Measurements from ENCODE around the gene NBPF6.
"Not testable (repeated sequence)": the region's sequence is repeated elsewhere in the genome, so short reads cannot be mapped to it uniquely, and the experiment has no call there.

The NBPF6 gene, protein sequence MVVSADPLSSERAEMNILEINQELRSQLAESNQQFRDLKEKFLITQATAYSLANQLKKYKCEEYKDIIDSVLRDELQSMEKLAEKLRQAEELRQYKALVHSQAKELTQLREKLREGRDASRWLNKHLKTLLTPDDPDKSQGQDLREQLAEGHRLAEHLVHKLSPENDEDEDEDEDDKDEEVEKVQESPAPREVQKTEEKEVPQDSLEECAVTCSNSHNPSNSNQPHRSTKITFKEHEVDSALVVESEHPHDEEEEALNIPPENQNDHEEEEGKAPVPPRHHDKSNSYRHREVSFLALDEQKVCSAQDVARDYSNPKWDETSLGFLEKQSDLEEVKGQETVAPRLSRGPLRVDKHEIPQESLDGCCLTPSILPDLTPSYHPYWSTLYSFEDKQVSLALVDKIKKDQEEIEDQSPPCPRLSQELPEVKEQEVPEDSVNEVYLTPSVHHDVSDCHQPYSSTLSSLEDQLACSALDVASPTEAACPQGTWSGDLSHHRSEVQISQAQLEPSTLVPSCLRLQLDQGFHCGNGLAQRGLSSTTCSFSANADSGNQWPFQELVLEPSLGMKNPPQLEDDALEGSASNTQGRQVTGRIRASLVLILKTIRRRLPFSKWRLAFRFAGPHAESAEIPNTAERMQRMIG

DNA sequence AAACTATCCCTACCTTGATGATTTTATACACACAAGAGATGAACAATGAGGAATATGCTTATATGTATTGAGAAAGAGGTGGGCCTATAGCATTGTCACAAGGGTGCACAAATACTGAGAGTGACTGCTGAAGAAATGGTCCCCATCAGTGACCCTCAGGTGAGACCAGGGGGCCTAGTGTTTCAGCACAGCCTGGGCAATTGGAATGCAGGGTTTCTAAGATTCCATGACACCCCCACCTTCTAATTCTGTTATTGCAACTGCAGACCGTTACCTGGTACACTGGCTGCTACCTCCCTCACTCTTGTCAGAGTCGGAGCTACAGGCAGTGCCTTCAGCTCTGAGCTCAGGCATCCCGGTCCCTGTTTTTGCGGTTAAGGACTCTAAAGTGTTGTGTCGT lies at the start of gene NBPF6:
NBPF6 (plus strand) TSS at position 301 of the 400 bp plus-strand sequence. CDS start 259 bp downstream, outside the sequence.
- DNase-seq = not testable (repeated sequence)

DNA sequence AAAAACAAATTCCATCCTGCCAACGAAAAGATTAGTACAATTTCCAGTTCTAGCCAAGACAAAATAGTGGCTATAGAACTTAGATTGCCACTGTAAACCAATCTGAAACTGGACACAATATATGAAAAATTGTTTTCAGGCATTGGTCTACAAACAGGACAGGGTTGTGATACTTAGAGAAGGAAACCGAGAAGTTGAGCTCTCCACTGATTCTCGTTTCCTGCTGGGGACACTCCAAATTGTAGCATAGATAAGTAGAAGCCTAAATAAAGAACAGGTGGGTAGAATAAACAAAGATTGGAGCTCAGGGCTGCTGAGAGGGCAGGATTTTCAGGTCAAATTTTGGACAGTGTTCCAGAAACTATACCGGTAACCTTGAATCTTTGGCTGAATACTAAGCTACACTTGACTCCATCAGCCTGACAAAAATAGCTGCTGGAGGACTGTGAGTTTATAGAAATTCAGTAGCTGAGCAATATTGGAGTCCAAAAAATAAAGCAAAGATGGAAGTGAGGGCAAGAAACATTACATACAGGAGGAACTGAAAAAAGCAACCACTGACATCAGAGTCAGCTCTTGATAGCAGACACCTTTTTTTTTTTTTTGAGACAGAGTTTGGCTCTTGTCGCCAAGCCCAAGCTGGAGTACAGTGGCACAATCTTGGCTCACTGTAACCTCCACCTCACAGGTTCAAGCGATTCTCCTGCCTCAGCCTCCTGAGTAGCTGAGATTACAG lies 38.9 kb upstream of the NBPF6 start:
- DNase-seq = not testable (repeated sequence)

DNA sequence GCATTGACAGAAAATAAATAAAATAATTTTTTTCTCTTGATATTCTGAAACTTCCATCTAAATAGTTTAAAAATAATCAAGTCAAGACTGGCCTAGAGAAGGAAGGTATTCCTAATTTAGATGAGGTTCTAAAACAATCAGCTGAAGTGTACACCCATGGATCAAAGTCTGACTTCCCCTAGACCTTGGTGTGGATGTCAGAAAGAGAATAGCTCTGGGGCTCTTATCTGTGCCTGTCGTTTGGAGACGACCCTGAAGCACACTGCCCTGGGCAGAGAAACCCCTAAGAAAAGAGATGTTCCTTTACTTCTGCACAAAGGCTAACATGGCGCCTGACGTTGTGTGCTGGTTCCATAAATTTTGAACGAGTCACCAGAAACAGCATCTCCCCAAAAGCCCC lies 30.0 kb upstream of the NBPF6 start:
- not testable (repeated sequence) for DNase-seq

DNA sequence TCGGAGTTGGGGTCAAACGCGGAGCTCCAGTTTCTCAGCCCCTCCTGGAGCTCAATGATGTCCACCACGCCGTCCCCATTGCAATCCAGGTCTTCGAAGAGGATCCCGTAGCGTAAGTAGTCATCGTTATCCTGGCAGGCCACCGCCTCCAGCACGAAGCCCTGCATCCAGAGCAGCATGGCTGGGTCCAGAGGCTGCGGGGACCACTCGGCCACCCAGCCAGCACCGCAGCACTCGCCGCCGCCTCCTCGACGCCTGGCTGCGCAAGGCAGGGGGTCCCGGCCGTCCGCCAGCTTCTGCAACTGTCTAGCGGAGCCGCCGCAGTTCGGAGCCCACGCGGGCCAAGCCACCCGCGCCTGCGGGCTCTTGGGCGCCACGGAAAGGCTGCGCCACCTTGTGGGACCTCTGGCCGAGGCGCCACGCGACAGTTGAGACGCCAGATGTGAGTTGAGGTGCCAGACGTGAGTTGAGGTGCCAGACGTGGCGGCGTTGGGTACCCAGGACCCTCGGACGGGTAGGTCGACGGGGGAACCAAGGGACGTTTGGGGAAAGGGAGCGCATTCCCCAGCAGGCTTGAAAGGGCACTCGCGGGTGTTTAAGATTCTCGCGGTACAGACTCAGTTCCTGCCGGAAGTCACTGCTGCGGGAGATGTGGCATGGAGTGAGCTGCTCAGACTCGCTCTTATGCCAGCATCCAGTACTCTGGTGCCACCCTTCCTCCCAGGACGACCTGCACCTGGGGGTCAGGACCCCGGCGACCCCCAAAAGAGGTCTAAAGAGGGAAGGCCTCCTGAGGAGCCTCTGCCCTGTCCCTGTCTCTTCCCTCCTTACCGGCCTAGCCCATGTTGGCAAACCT lies 28.9 kb upstream of the NBPF6 start:
- DNase-seq = not testable (repeated sequence)

DNA sequence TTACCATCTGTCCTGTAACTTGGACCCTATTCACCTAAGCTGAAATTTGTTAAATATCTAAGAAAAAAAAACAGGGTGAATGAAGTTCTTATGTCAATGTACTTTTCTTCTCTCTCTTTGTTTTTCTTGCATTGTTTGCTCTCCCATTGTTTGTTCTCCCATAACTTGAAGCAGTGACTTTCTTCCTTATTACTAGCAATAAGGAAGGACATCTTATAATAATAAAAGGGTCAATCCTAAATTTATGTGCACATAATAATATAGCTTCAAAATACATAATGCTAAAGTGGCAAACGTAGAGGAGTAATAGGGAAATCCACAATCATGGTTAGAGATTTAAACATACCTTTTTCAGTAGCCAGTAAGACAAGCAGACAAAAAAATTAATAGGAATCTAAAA lies 23.3 kb upstream of the NBPF6 start:
- not testable (repeated sequence) for DNase-seq

DNA sequence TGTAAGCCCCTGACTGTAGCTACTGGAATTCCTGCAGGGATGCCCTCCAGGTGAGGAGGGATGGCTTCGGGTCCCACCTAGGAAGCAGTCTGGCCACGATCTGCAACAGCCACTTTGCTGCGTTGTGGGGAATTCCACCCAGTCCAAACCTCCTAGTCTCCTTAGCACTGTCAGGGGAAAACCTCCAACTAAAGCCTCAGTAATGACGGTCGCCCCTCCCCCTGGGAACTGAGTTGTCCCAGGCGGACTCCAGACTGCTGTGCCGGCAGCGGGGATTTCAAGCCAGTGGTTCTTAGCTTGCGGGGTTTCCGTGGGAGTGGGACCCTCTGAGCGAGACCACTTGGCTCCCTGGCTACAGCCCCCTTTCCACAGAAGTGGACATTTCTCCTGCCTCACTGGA lies 18.1 kb upstream of the NBPF6 start:
- not testable (repeated sequence) for DNase-seq

DNA sequence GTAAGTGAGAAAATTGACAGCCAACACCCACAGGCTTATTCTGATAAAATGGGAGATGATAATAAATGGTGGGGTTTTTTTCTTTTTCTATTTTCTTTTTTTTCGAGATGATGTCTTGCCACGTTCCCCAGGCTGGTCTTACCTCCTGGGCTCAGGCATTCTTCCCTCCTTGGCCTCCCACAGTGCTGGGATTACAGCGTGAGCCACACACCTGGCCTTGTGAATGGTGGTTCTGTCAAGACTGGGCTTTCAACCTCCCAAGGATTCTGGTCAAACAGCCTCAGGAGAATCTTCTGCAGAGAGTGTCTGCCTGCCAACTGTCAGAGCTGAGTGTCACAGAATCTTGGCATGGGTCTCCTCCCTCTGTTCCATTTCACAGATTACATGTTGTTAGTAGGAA lies 16.7 kb upstream of the NBPF6 start:
- not testable (repeated sequence) for DNase-seq

DNA sequence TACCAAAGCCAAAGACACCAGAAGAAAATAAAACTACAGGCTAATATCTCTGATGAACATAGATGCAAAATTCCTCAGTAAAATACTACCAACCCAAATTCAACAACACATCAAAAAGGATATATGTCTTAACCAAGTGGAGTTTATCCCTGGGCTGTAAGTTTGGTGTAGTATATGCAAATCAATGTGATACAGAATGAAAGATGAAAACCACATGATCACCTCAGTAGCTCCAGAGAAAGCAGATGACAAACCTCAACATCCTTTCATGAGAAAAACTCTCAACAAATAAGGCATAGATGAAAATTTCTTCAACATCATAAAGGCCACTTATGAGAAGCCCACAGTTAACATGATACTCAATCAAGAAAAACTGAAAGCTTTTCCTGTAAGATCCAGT lies 11.6 kb upstream of the NBPF6 start:
- DNase-seq = not testable (repeated sequence)

DNA sequence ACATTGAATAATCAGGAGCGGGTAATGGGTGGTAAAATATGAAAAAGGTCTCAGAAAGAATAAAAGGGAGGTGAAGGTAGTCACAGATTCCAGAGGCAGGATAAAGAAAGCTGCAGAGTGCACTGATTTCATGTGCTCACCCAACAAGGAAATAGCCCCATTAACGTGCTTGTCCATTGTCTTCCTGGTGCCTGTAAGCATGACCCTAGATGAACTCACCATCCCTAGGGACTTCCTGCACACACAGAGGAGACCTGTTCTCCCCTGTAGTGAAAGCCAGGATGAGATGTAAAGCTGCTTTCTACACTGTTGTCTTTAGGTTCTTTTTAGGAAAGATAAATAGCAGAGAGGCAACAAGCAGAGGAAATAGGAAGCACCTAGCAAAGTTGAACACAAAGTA lies 4.4 kb downstream of the NBPF6 start:
- not testable (repeated sequence) for DNase-seq

DNA sequence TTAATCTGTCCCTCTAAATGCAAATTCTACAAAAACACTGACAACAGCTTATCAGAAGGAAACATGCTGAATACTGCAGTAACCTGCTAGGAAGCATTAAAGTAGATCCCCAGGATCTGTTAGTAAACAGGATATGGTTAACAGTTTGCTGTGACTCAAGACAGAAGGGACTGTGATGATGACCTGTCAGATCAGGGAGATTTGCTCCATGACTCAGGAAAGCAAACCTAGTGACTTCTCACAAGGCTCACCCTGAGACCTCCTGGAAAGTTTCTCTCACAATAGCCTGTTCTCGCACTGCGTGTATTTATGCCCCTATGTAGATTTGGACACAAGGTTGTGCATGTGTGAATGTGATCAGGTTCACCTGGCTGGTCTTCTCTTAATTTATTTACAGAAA lies 8.5 kb downstream of the NBPF6 start:
- DNase-seq = not testable (repeated sequence)

DNA sequence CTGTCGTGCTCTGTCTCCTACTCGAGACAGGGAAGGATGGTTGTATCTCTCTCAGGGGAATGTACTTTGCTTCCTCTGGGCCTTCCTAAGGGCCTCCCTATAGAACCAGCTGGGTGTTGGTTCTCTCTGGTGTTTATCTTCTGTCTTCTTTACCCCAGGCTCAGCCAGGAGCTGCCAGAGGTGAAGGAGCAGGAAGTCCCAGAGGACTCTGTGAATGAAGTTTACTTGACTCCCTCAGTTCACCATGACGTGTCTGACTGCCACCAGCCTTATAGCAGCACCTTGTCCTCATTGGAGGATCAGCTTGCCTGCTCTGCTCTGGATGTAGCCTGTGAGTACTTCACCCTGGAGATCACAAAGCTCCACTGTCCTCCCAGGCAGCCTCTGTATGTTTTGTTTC lies 11.6 kb downstream of the NBPF6 start:
- DNase-seq = not testable (repeated sequence)

DNA sequence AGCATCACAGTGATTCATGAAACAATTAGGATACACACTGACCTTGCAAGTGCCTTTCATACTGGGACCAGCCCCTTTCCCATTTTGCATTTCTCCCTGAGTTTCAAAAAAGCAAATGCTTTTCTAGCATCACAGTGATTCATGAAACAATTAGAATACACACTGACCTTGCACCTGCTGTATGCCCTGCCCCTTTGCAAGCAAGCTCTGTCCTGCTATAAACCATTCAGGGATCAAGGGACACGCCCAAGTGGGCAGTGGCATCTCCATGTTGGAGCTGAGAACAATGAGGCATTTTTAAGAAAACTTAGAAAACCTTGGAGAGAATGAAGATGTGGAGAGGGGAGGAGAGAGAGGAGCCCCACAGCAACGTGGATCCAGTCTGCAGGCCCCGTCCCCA lies 13.8 kb downstream of the NBPF6 start:
- DNase-seq = not testable (repeated sequence)

DNA sequence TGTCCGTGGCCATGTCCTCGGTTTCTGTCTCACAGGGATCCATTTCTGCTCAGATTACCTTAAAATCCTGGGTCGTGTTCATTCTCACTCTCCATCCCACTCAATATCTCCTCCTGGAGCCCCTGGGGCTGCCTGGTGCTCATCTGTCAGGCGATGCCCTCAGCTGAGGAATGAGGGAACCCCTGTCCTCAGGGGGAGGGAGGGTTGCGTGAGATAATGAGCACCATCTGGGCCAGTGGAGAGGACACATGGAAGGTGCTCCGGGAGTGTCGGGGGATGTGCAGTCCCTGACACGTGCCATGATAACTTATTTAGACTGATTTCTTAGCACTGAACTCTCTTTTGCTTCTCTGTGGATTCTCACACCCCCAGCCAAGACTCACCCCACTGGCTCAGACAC lies 16.0 kb downstream of the NBPF6 start:
- not testable (repeated sequence) for DNase-seq

DNA sequence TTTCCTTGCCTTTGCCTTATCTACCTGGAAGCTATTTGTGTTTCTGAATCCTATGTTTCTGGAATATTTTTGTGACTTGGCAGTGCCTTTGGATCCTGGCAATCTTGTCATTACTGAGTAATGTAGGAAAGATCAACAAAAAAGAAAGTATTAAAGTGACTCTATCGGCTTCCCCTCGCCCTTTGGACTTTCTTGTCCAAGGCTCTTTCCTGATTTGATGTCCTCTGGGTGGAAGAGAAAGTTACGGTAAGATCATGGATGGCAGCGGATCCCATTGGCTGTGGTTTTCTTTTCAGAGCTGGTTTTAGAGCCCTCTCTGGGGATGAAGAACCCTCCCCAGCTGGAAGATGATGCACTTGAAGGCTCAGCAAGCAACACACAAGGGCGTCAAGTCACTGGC lies 17.0 kb downstream of the NBPF6 start:
- not testable (repeated sequence) for DNase-seq

DNA sequence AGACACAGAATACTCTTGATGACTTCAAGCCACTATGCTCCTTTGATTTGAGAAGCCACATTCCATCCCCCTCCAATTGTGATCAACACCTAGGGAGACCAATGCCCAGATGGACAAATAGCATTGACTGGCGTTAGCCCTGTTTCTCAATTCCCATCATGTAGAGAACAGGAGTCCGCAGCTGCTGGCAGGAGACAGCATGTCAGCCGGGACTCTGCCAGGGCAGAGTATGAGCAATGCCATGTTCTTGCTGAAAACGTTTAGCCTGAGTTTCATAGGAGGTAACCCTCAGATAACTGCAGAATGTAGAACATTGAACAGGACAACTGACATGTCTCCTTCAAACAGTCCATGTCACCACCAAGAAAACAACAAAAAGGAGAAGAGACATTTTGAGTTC lies 20.6 kb downstream of the NBPF6 start:
- DNase-seq = not testable (repeated sequence)

DNA sequence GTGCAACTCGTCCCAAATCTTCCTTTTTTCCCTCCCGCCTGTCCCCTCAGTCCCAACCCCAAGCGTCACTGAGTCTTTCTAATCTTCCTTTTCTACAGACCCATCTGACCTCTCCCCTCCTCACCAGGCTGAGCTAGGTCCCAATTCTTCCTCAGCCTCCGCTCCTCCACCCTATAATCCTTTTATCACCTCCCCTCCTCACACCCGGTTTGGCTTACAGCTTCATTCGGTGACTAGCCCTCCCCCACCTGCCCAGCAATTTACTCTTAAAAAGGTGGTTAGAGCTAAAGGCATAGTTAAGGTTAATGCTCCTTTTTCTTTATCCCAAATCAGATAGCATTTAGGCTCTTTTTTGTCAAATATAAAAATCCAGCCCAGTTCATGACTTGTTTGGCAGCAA lies 24.4 kb downstream of the NBPF6 start:
- DNase-seq = not testable (repeated sequence)

DNA sequence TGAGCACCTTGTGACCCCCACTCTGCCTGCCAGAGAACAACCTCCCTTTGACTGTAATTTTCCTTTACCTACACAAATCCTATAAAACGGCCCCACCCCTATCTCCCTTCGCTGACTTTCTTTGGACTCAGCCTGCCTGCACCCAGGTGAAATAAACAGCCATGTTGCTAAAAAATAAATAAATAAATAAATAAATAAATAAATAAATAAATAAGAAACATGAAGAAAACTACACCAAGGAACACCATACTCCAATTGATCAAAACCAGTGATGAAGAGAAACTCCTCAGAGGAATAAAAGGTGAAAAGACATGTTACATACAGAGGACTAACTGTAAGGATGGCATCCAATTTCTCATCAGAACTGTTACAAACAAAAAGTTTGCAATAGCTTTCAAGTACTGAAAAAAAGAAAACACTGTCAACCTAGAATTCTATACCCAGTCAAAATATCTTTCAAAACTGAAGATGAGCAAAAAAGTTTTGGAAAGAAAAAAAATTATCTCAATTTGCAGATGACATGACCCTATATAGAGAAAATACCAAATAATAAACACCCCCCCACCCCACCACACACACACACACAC lies 28.4 kb downstream of the NBPF6 start:
- DNase-seq = no peak

DNA sequence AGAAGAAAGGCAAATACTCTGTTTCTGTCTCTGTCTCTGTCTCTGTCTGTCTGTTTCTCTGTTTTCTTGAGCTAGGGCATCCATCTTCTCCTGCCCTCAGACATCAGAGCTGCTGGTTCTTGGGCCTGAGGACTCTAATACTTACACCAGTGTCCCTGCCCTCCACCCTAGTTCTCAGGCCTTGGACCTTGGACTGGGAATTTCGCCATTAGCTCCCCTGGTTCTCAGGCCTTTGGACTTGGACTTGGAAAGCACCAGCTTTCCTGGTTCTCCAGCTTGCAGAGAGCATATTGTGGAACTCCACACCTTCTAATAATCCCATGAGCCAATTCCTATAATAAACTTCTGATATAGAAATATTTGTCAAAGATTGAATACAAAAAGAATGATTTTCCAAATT lies 32.6 kb downstream of the NBPF6 start:
- no peak for DNase-seq

DNA sequence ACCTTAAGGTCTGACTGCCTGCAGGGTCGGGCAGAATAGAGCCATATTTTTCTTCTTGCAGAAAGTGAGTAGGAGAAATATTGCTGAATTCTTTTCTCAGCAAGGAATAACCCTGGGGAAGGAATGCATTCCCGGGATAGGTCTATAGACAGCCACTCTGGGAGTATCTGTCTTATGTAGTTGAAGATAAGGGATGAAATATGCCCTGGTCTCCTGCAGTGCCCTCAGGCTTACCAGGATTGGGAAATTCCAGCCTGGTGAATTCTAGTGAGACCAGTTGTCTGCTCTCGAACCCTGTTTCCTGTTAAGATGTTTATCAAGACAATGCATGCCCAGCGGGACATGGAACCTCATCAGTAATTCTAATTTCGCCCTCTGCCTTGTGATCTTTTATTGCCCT lies 35.8 kb downstream of the NBPF6 start:
- DNase-seq = not testable (repeated sequence)

DNA sequence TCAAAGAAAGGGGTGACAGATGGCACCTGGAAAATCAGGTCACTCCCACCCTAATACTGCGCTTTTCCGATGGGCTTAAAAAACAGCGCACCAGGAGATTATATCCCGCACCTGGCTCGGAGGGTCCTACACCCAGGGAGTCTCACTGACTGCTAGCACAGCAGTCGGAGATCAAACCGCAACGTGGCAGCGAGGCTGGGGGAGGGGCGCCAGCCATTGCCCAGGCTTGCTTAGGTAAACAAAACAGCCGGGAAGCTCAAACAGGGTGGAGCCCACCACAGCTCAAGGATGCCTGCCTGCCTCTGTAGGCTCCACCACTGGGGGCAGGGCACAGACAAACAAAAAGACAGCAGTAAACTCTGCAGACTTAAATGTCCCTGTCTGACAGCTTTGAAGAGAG lies 36.6 kb downstream of the NBPF6 start:
- DNase-seq = not testable (repeated sequence)

DNA sequence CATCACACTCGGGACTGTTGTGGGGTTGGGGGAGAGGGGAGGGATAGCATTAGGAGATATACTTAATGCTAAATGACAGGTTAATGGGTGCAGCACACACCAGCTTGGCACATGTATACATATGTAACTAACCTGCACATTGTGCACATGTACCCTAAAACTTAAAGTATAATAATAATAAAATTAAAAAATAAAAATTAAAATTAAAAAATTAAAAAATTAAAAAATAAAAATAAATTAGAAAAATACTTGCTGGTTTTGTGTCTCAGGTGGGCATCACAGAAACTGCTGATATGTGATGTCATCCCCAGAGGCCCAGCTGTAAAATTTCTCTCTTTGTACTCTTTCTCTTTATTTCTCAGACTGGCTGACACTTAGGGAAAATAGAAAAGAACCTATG lies 44.9 kb downstream of the NBPF6 start:
- DNase-seq = not testable (repeated sequence)

DNA sequence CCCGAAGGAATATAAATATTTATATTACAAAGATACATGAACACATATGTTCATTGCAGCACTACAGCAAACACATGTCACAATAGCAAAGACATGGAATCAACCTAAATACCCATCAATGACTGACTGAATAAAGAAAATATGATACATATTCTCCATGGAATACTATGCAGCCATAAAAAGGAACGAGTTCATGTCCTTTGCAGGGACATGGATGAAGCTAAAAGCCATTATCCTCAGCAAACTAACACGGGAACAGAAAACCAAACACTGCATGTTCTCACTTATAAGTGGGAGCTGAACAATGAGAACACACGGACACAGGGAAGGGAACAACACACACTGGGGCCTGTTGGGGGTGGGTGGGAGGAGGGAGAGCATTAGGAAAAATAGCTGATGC lies 46.7 kb downstream of the NBPF6 start:
- not testable (repeated sequence) for DNase-seq

All from CD4-positive, alpha-beta T cell treated with Interferon alpha-2 for 1 hour (primary cell).